ENCODE measurements around the gene ATP13A3. TPM values are rescaled to one million over a fixed set of nuclear protein-coding genes. Genes with fewer than 3 reads are reported as not detected.

Gene ATP13A3
- total RNA-seq, 1 experiment from 2014 or later: 121 TPM

- no peak overlapping the region for H3K4me3 ChIP-seq (ENCODE audit: low read depth, low read length, poor library complexity, severe bottlenecking)
- H3K27ac ChIP-seq (ENCODE audit: low read depth, low read length, poor library complexity, severe bottlenecking): no peak overlapping the region
- no peaks in the 10 kb centered on the region for H3K9me3 ChIP-seq (ENCODE audit: low read depth, low read length, poor library complexity, severe bottlenecking)
- intact Hi-C loops (cut with micrococcal nuclease; ENCODE audit: unreplicated experiment): no loop called here
- H3K36me3 ChIP-seq (ENCODE audit: insufficient read depth, low read length, poor library complexity, severe bottlenecking): no peaks in the 10 kb centered on the region
- no TSS peak for BruUV-seq (replicated peaks)
- no peak for DNase-seq (ENCODE audit: low spot score)
- peaks cover 10% of the 10 kb centered on the region for H3K4me1 ChIP-seq (ENCODE audit: insufficient read depth, low read length, poor library complexity, severe bottlenecking)
- ChIA-PET POLR2A (ENCODE audit: low non-redundant PET) (no interaction called here), CTCF (no interaction called here)
- TF ChIP-seq EZH2 (IDR thresholded peaks at IDR 0.05; ENCODE audit: borderline replicate concordance, low read depth, low read length, poor library complexity, severe bottlenecking) (no peak), CTCF (conservative IDR thresholded peaks at IDR 0.05; ENCODE audit: low read depth, low read length) (no peak)
- H3K27me3 ChIP-seq (replicated peaks; ENCODE audit: insufficient read depth, low read depth, low read length, poor library complexity): no peaks in the 10 kb centered on the region
Observed at GRCh38 chr3:194367992-194368841, 118.6 kb downstream of the ATP13A3 start.

GRCh38 chr3:194365978-194366490 lies 120.8 kb downstream of the ATP13A3 start:
- H3K36me3 ChIP-seq (ENCODE audit: insufficient read depth, low read length, poor library complexity, severe bottlenecking): no peaks in the 10 kb centered on the region
- ChIA-PET CTCF (no interaction called here), POLR2A (ENCODE audit: low non-redundant PET) (no interaction called here)
- no peaks in the 10 kb centered on the region for H3K9me3 ChIP-seq (ENCODE audit: low read depth, low read length, poor library complexity, severe bottlenecking)
- intact Hi-C loops (cut with micrococcal nuclease; ENCODE audit: unreplicated experiment): no loop called here
- no peak overlapping the region for H3K4me3 ChIP-seq (ENCODE audit: low read depth, low read length, poor library complexity, severe bottlenecking)
- no peak for DNase-seq (ENCODE audit: low spot score)
- H3K27me3 ChIP-seq (replicated peaks; ENCODE audit: insufficient read depth, low read depth, low read length, poor library complexity): no peaks in the 10 kb centered on the region
- no peak for TF ChIP-seq EZH2 (IDR thresholded peaks at IDR 0.05; ENCODE audit: borderline replicate concordance, low read depth, low read length, poor library complexity, severe bottlenecking)
- no peak for TF ChIP-seq CTCF (conservative IDR thresholded peaks at IDR 0.05; ENCODE audit: low read depth, low read length)
- BruUV-seq (replicated peaks): no TSS peak
- H3K4me1 ChIP-seq (ENCODE audit: insufficient read depth, low read length, poor library complexity, severe bottlenecking): peaks cover 10% of the 10 kb centered on the region
- no peak overlapping the region for H3K27ac ChIP-seq (ENCODE audit: low read depth, low read length, poor library complexity, severe bottlenecking)

GRCh38 chr3:194365526-194365925 lies 121.3 kb downstream of the ATP13A3 start:
- H3K9me3 ChIP-seq (ENCODE audit: low read depth, low read length, poor library complexity, severe bottlenecking): no peaks in the 10 kb centered on the region
- no peak for TF ChIP-seq CTCF (conservative IDR thresholded peaks at IDR 0.05; ENCODE audit: low read depth, low read length)
- no peak for TF ChIP-seq EZH2 (IDR thresholded peaks at IDR 0.05; ENCODE audit: borderline replicate concordance, low read depth, low read length, poor library complexity, severe bottlenecking)
- intact Hi-C loops (cut with micrococcal nuclease; ENCODE audit: unreplicated experiment): no loop called here
- H3K36me3 ChIP-seq (ENCODE audit: insufficient read depth, low read length, poor library complexity, severe bottlenecking): no peaks in the 10 kb centered on the region
- peaks cover 10% of the 10 kb centered on the region for H3K4me1 ChIP-seq (ENCODE audit: insufficient read depth, low read length, poor library complexity, severe bottlenecking)
- no peaks in the 10 kb centered on the region for H3K27me3 ChIP-seq (replicated peaks; ENCODE audit: insufficient read depth, low read depth, low read length, poor library complexity)
- no TSS peak for BruUV-seq (replicated peaks)
- no peak for DNase-seq (ENCODE audit: low spot score)
- no peak overlapping the region for H3K4me3 ChIP-seq (ENCODE audit: low read depth, low read length, poor library complexity, severe bottlenecking)
- H3K27ac ChIP-seq (ENCODE audit: low read depth, low read length, poor library complexity, severe bottlenecking): no peak overlapping the region
- ChIA-PET CTCF (no interaction called here), POLR2A (ENCODE audit: low non-redundant PET) (no interaction called here)
